ENCODE measurements around the gene MRPS10.

GRCh38 chr6:42227173-42227850 is 9.7 kb upstream of the MRPS10 start:
- TF ChIP-seq CTCF (IDR thresholded peaks at IDR 0.05) (no peak), POLR2AphosphoS5 (IDR thresholded peaks at IDR 0.05; ENCODE audit: low read depth, low read length) (no peak), TCF7L2 (IDR thresholded peaks at IDR 0.05; ENCODE audit: low read depth, low read length) (no peak; the same call in 1 of the 2 replicates), SIN3A (IDR thresholded peaks at IDR 0.05; ENCODE audit: borderline replicate concordance, insufficient read depth, low read depth, low read length) (no peak)

Measured in Panc1 (cell line).